OCI-LY3 (cell line): Measurements from ENCODE around the gene GALNTL6.

Source experiments
- CTCF ChIP-seq: fragments of 200-600, 300-600 bp; sonication (generic); IDR thresholded peaks from 2 replicates; pipeline ENCODE4 v1.5.1; 2014; ENCODE audit warnings: antibody characterized with exemption, low read length, low read depth
- EZH2phosphoT487 ChIP-seq: fragments of 200-600 bp; shearing (Covaris generic); IDR thresholded peaks from 2 replicates; pipeline ENCODE4 v1.6.1; 2018; ENCODE audit warnings: antibody characterized with exemption, mixed run types, low read depth

DNA sequence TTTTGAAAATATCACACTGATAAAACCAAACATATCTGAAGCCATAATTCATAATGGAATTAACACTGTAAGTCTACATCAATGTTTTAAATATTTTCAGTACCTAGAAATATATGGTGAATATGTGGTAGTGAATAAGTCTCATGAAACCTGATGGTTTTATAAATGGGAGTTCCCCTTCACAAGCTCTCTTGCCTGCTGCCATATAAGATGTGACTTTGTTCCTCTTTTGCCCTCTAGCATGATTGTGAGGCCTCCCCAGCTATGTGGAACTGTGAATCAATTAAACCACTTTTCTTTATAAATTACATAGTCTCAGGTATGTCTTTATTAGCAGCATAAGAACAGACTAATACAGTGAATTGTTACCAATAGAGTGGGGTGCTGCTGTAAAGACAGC lies 818.6 kb downstream of the GALNTL6 start:
- TF ChIP-seq CTCF (no peak), EZH2phosphoT487 (no peak)
